ENCODE measurements around the gene GGT5.

GRCh38 chr22:24233235-24233634 lies 11.6 kb downstream of the GGT5 start:
- TF ChIP-seq PHF21A (CRISPR knock-in tag; IDR thresholded peaks at IDR 0.05): no peak
- TF ChIP-seq GLI4 (CRISPR knock-in tag; IDR thresholded peaks at IDR 0.05; ENCODE audit: borderline replicate concordance): no peak
- no peak for TF ChIP-seq ZNF232 (CRISPR knock-in tag; IDR thresholded peaks at IDR 0.05; ENCODE audit: borderline replicate concordance)
- TF ChIP-seq RAD51 (IDR thresholded peaks at IDR 0.05; ENCODE audit: borderline replicate concordance): no peak

All from HepG2 (cell line).